Mucosa of gallbladder (tissue), 1 donor: ENCODE measurements around the gene CDS2. TPM values are rescaled to one million over a fixed set of nuclear protein-coding genes. Genes with fewer than 3 reads are reported as not detected.
"Not testable (repeated sequence)": the region's sequence is repeated elsewhere in the genome, so short reads cannot be mapped to it uniquely, and the experiment has no call there.

Experiments used
- DNase-seq: peaks from one replicate; pipeline ENCODE4 v3.0.0-alpha.2; 2020; ENCODE audit warnings: low spot score
- total RNA-seq: library from RNA; stranded (reverse); gene quantifications from one replicate; pipeline ENCODE4 v1.2.1, GENCODE V29; 2021
- donor health status: DM: no; HTN: no; CAD: no.

Gene CDS2
- total RNA-seq = 53.0 TPM

DNA sequence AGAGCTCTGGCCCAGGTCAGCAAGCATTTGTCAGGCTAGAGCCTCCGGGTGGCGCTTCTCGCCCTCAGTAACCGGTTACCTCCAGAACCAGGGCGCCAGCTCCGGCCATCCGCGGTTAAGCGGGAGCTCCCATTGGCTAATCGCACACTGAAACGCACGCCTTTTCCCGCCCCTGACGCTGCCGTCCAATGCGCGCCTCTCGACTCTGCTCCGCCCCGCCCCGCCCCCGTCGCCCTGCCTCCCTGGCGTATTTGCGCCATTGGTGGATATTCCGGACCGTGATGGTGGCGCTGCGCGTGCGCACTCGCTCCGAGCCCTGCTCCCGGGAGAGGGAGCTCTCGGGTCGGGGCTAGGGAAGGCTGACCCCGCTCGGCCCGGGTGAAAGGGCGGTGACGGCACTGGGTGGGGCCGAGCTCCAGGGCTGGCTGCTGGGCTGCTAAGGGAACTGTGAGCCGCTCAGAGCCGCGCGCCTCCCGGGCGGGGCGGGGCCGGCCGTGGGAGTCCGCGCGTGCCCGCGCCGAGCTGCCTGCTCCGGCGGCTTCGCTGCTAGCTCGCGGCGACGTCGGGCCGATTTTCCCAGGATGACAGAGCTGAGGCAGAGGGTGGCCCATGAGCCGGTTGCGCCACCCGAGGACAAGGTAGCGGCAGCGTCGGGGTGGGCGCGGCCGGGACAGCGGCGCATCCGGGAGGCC is at the start of gene CDS2:
Gene CDS2 (plus strand): TSS at position 497 of the 692 bp plus-strand sequence. CDS start 85 bp downstream, at position 582.
- peak; percentile 100 for DNase-seq

DNA sequence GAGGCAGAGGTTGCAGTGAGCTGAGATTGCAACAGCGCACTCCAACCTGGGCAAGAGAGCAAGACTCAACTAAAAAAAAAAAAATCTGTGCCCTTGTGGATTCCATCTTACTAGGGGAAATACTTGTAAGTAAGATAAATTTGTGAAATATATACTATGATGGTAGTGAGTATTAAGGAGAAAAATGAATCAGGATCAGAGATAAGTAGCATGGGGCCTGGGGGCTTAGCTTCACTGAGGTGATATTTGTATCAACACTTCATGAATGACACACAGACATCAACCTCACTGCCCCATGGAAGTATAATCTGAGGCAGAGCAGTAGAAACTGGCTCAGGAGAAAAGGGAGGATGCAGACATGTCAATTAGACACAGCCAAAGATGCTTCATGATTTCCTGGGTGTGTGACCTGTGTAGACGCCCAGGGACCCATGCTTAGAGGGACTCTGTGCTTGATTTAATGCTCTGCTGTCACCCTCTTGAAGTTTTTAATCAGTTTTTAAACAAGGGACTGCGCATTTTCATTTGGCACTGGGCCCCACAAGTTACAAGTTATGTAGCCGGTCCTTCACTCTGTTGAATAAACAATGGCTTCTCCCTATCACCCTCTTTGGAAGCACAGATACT is 48.9 kb upstream of the CDS2 start:
- DNase-seq = no peak

DNA sequence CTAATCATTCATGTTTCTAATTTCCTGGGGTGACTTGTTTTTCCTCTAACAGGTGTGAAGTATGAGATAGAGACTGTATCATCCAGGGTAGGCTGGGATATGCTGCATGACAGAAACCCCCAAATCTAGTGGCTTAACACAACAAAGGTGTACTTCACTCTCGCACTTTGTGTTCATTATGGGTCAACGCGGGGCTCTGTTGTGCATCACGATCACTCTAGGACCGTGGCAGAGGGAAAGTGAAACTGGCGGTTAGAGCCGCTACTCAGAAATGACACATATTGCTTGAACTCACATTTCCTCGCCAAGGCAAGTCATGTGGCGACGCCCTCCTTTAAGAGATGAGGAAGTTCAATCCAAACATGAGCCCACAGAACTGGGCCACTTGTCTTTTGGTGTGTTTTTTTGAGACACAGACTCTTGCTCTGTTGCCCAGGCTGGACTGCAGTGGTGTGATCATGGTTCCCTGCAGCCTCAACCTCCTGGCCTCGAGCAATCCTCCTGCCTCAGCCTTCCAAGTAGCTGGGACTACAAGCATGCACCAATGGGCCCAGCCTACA is 48.3 kb upstream of the CDS2 start:
- peak; percentile 76 for DNase-seq

- DNase-seq = peak; percentile 33
These were observed 46.4 kb upstream of the CDS2 start for GRCh38 chr20:5080384-5080877.

GRCh38 chr20:5085380-5085779 is 41.4 kb upstream of the CDS2 start:
- no peak for DNase-seq

GRCh38 chr20:5088688-5089087 is 38.1 kb upstream of the CDS2 start:
- no peak for DNase-seq

DNA sequence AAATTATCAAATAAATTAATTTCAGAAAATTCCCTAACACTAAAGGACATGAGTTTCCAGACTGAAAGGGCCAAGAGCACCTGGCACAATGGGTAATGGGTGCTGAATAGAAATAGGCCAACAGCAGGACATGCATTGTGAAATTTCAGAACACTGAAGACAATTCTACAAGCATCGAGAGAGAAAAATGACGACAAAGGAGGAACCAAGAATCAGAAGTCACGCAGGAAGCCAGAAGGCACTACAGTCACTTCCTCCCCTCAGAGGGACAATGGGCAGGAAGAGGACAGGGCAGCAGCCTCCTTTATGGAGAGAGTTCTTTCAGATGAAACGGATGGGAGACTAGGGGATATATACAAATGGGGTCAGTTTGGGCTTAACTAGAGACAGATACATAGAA is 36.6 kb upstream of the CDS2 start:
- DNase-seq = peak; percentile 35

- DNase-seq = no peak
These were observed 34.9 kb upstream of the CDS2 start for GRCh38 chr20:5091902-5092301.

- no peak for DNase-seq
These were observed 34.0 kb upstream of the CDS2 start for GRCh38 chr20:5092765-5093339.

- DNase-seq = no peak
These were observed 31.4 kb upstream of the CDS2 start for GRCh38 chr20:5095454-5095853.

- no peak for DNase-seq
These were observed 30.9 kb upstream of the CDS2 start for GRCh38 chr20:5095931-5096330.

GRCh38 chr20:5096463-5096862 is 30.3 kb upstream of the CDS2 start:
- no peak for DNase-seq

DNA sequence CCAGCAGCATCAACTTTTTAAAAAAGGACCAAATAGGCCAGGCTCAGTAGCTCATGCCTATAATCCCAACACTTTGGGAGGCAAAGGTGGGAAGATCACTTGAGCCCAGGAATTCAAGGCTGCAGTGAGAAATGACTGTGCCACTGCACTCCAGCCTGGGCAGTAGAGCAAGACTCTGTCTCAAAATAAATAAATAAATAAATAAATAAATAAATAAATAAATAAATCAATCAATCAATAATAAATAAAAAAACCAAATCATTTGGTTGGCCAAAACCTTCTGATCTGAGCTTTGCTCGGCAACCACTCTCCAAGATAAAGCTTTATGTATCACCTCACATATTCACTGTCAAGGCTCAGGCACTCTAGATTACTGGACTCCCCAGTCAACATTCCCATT is 27.8 kb upstream of the CDS2 start:
- not testable (repeated sequence) for DNase-seq

- not testable (repeated sequence) for DNase-seq
These were observed 26.9 kb upstream of the CDS2 start for GRCh38 chr20:5099909-5100308.

DNA sequence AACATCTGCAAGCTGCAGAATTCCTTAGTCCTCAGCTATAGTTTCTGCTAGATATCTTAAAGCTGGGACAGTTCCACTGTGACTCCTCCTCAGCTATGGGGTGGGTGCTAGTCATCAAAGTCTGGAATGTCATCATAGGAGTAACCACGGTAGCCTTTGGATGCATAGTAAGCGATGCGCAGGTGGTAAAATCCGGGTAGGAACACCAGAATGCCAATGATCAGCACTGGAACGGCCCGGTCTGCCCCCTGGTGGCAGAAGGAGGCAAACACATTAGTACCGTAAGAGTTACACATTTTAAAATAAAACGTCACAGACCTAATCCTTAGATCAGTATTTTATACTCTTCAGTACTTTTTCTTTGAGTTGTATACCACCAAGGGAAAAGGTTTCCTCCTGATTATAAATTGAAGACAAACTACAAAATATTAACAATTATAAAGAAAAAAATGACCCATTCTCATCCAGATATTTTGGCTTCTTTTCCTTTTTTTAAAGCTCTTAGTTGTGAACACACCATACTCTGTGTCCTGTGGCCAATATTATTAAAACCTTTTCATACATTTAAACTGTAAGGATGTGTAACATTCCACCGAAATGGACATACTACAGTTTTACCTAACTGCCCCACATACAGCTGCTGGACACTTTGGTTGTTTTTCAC is 26.0 kb upstream of the CDS2 start:
- peak; percentile 78 for DNase-seq

DNA sequence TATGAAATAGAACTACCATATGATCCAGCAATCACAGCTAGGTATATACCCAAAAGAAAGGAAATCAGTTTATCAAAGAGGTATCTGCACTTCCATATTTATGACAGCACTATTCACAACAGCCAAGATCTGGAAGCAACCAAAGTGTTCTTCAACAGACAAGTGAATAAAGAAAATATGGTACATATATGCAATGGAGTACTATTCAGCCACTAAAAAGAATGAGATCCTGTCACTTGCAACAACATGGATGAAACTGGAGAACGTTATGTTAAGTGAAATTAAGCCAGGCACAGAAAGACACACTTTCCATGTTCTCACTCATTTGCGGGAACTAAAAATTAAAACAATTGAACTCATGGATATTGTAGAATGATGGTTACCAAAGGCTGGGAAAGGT is 22.3 kb upstream of the CDS2 start:
- DNase-seq = no peak

DNA sequence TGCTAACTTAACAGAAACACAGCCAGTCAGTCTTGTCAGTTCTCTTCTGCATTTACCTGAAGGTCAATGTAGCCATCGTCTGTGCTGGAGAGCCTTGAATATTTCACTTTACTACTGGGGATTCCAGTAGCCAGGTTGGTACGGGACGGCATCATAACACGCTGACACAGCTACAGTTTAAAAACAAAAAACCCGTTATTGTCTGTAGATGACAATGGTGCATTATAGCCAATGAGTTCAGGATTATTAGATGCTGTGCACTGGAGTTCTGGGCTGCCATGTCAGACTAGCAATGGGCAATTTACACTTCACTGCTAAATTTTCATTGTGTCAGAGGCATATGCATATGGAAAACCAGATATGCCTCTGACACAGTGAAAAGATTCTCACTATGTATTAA is 17.5 kb upstream of the CDS2 start:
- DNase-seq = no peak

DNA sequence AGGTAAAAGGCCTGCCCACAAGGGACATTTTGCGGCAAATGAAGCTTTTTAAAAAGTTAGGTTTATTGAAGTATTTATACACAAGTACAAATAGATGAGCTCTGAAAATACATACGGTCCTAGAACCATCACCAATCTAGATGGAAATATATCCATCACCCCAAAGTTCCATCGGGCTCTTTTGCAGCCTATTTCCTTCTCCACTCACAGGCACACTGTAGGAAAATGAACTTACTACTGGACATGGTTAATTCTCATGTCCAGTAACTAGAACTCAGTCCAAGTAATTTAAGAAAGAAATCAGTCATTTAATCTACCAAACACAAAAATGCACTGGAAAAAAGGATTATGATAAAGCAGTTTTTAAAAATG is 13.2 kb upstream of the CDS2 start:
- DNase-seq = no peak

GRCh38 chr20:5114403-5114802 is 12.4 kb upstream of the CDS2 start:
- DNase-seq = no peak

GRCh38 chr20:5116875-5117274 is 9.9 kb upstream of the CDS2 start:
- no peak for DNase-seq

DNA sequence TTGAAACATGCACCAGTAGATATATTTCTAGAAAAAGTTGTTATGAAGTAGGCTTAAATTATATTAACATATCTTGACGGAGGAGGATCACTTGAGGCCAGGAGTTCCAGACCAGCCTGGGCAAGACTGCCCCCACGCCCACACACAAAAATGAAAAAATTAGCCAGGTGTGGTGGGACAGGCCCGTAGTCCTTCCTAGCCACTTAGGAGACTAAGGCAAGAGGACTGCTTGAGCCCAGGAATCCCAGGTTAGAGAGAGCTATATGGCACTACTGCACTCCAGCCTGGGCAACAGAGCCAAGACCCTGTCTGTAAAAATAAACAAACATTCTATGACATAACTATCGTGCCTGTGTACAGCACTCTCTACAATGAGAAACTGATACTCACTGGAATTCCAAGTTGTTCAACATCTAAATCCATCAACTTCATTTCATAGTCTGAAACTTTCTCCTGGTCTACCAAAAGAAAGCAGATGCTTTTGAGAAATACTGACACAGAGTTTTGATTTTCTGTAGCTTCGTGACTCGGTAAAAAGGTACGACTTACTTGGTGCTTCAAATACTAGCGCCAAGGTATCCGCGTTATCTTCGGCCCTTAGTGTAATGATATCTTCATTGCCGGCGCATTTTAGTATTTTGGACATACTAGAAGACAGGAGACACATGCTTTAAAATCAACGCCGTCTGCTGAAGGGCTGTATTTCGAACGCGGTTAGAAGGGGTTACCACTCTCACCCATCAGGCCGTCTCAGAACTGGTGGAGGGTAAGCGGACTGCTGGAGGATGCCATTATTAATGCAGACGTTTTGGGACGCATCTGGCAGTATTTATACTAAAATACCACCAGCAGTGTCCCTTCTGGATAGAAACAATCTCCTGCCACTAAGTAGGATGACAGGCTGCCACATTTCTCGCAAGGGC is 8.3 kb upstream of the CDS2 start:
- no peak for DNase-seq
